Suprapubic skin (tissue), 4 donors: ENCODE data around the gene HACE1.
"Not testable (repeated sequence)": the region's sequence is repeated elsewhere in the genome, so short reads cannot be mapped to it uniquely, and the experiment has no call there.

Experiments used
- EP300 ChIP-seq: sonication (generic); formaldehyde crosslinking; IDR thresholded peaks from one replicate; pipeline ENCODE4 v1.6.1; 2017; ENCODE audit warnings: antibody characterized with exemption
- POLR2A ChIP-seq, 2 donors: fragments of 450-650 bp; IDR thresholded peaks; one replicate each; pipeline ENCODE4 v1.6.1; 2017; ENCODE audit warnings: antibody characterized with exemption in 2 of 2, mild to moderate bottlenecking in 2 of 2, moderate library complexity in 2 of 2
- POLR2AphosphoS5 ChIP-seq, 3 donors: sonication (generic); formaldehyde crosslinking; IDR thresholded peaks; one replicate each; pipeline ENCODE4 v1.6.1; 2017; ENCODE audit warnings: antibody characterized with exemption in 3 of 3
- TF ChIP-seq, protein P1 (sequence below), 2 donors: fragments of 200-600 bp in 1 of 2; fragments of 450-650 bp in 1 of 2; sonication (generic) in 1 of 2; IDR thresholded peaks; one replicate each; pipeline ENCODE4 v1.5.1; 2016 to 2019; ENCODE audit warnings: antibody characterized with exemption in 2 of 2, mild to moderate bottlenecking in 1 of 2, moderate library complexity in 1 of 2

DNA sequence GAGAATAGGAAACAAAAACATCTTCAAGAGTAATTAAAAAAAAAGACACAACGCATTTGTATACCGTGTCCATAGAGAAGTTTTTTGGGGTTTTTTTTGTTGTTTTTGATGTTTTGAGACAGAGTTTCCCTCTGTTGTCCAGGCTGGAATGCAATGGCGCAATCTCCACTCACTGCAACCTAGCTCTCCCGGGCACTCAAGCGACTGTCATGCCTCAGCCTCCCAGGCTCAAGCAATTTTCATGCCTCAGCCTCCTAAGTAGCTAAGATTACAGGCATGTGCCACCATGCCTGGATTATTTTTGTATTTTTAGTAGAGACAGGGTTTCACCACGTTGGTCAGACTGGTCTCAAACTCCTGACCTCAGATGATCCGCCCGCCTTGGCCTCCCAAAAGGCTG lies 12.0 kb downstream of the HACE1 start:
- TF ChIP-seq, protein P1, sequence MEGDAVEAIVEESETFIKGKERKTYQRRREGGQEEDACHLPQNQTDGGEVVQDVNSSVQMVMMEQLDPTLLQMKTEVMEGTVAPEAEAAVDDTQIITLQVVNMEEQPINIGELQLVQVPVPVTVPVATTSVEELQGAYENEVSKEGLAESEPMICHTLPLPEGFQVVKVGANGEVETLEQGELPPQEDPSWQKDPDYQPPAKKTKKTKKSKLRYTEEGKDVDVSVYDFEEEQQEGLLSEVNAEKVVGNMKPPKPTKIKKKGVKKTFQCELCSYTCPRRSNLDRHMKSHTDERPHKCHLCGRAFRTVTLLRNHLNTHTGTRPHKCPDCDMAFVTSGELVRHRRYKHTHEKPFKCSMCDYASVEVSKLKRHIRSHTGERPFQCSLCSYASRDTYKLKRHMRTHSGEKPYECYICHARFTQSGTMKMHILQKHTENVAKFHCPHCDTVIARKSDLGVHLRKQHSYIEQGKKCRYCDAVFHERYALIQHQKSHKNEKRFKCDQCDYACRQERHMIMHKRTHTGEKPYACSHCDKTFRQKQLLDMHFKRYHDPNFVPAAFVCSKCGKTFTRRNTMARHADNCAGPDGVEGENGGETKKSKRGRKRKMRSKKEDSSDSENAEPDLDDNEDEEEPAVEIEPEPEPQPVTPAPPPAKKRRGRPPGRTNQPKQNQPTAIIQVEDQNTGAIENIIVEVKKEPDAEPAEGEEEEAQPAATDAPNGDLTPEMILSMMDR (IDR thresholded peaks at IDR 0.05) = not testable (repeated sequence)
- TF ChIP-seq POLR2AphosphoS5 (IDR thresholded peaks at IDR 0.05); EP300; POLR2A (IDR thresholded peaks at IDR 0.05): not testable (repeated sequence)
